ENCODE results near the gene ABAT.
"Not testable (repeated sequence)": the region's sequence is repeated elsewhere in the genome, so short reads cannot be mapped to it uniquely, and the experiment has no call there.

Gene ABAT

GRCh38 chr16:8718851-8719680 is 44.6 kb downstream of the ABAT start:
- no peak for DNase-seq

GRCh38 chr16:8720080-8720966 is 45.9 kb downstream of the ABAT start:
- DNase-seq, result peak; percentile 78 to 80

- DNase-seq, result no peak
Observed at GRCh38 chr16:8720967-8721308, 46.5 kb downstream of the ABAT start.

GRCh38 chr16:8721336-8722024 is 47.1 kb downstream of the ABAT start:
- peak in 1 of 2 experiments; percentile 41 for DNase-seq

GRCh38 chr16:8722025-8722348 is 47.6 kb downstream of the ABAT start:
- DNase-seq, result no peak

GRCh38 chr16:8725513-8726178 is 51.2 kb downstream of the ABAT start:
- no peak for DNase-seq

- DNase-seq, result no peak
Observed at GRCh38 chr16:8727131-8727806, 52.9 kb downstream of the ABAT start.

- no peak for DNase-seq
Observed at GRCh38 chr16:8727857-8728618, 53.6 kb downstream of the ABAT start.

- DNase-seq, result no peak
Observed at GRCh38 chr16:8729779-8730334, 55.4 kb downstream of the ABAT start.

- no peak for DNase-seq
Observed at GRCh38 chr16:8730335-8730915, 56.0 kb downstream of the ABAT start.

- no peak for DNase-seq
Observed at GRCh38 chr16:8733849-8734540, 59.6 kb downstream of the ABAT start.

GRCh38 chr16:8735574-8735973 is 61.2 kb downstream of the ABAT start:
- DNase-seq, result no peak

- DNase-seq, result no peak
Observed at GRCh38 chr16:8736123-8736668, 61.8 kb downstream of the ABAT start.

GRCh38 chr16:8739151-8739550 is 64.7 kb downstream of the ABAT start:
- DNase-seq, result no peak

- DNase-seq, result no peak
Observed at GRCh38 chr16:8739989-8740704, 65.7 kb downstream of the ABAT start.

- DNase-seq, result no peak
Observed at GRCh38 chr16:8740775-8741355, 66.4 kb downstream of the ABAT start.

- DNase-seq, result no peak
Observed at GRCh38 chr16:8741636-8742035, 67.2 kb downstream of the ABAT start.

- DNase-seq, result no peak
Observed at GRCh38 chr16:8742068-8742467, 67.7 kb downstream of the ABAT start.

- not testable (repeated sequence) for DNase-seq
Observed at GRCh38 chr16:8748944-8749343, 74.5 kb downstream of the ABAT start.

All from NCI-H187 (cell line).